SK-N-SH (cell line): ENCODE measurements around the gene STK36. TPM values are rescaled to one million over a fixed set of nuclear protein-coding genes. Genes with fewer than 3 reads are reported as not detected.

Experiments
- CTCF ChIA-PET: fragments of 300-600, 350-600 bp; formaldehyde crosslinking; extraction: SDS; loops from one replicate; lab custom pipeline; 2021; lab: Yijun Ruan, JAX
- POLR2A ChIA-PET: fragments of 350-600 bp; sonication (Branson Sonifier 250); formaldehyde crosslinking; extraction: SDS; loops from one replicate; lab custom pipeline; 2020; ENCODE audit warnings: antibody characterized with exemption, inconsistent platforms; lab: Yijun Ruan, JAX
- DNase-seq: peaks from one replicate; pipeline ENCODE4 v3.0.0; 2012
- H2AFZ ChIP-seq: fragments of 200-600 bp; sonication (generic); 2 replicates; pipeline ENCODE4 v1.8.1; 2016; ENCODE audit warnings: antibody characterized with exemption, mild to moderate bottlenecking, low read depth
- H3F3A ChIP-seq: fragments of 200-600 bp; sonication (generic); replicated peaks from 2 replicates; pipeline ENCODE3; 2016; ENCODE audit warnings: antibody characterized with exemption, mild to moderate bottlenecking; ENCODE audit not compliant: insufficient read depth
- H3K27ac ChIP-seq, 2 experiments: fragments of 200-500 bp in 1 of 2; fragments of 200-600 bp in 1 of 2; sonication (Bioruptor generic) in 1 of 2; sonication (generic), shearing (Covaris generic) in 1 of 2; 2 replicates each; pipeline versions ENCODE4 v1.5.1 to v1.6.1; 2014 to 2016; ENCODE audit warnings: low read depth in 2 of 2, inconsistent platforms in 1 of 2, low read length in 1 of 2, mild to moderate bottlenecking in 1 of 2, mixed read lengths in 1 of 2
- H3K27me3 ChIP-seq: fragments of 200-600 bp; sonication (generic), shearing (Covaris generic); 2 replicates; pipeline ENCODE4 v1.6.1; 2016; ENCODE audit warnings: mixed run types; ENCODE audit not compliant: insufficient read depth
- H3K36me3 ChIP-seq, 2 experiments: fragments of 200-500 bp in 1 of 2; fragments of 200-600 bp in 1 of 2; sonication (Bioruptor generic) in 1 of 2; sonication (generic) in 1 of 2; replicated peaks in 1 of 2; 2 replicates each; pipeline versions ENCODE3 to v1.5.1; 2014 to 2016; ENCODE audit warnings: low read length in 1 of 2, mild to moderate bottlenecking in 1 of 2; ENCODE audit not compliant: insufficient read depth in 2 of 2, control insufficient read depth in 1 of 2
- H3K4me1 ChIP-seq, 2 experiments: fragments of 200-500 bp in 1 of 2; fragments of 200-600 bp in 1 of 2; sonication (Bioruptor generic) in 1 of 2; sonication (generic), shearing (Covaris generic) in 1 of 2; 2 replicates each; pipeline versions ENCODE4 v1.5.1 to v1.6.1; 2014 to 2016; ENCODE audit warnings: low read depth in 1 of 2, low read length in 1 of 2, mixed run types in 1 of 2; ENCODE audit not compliant: insufficient read depth in 2 of 2, control insufficient read depth in 1 of 2
- H3K4me2 ChIP-seq: fragments of 200-600 bp; sonication (generic), shearing (Covaris generic); 2 replicates; pipeline ENCODE4 v1.6.1; 2017; ENCODE audit warnings: mixed run types
- H3K4me3 ChIP-seq, 2 experiments: fragments of 200-500 bp in 1 of 2; fragments of 200-600 bp in 1 of 2; sonication (Bioruptor generic) in 1 of 2; sonication (generic), shearing (Covaris generic) in 1 of 2; 2 replicates each; pipeline versions ENCODE4 v1.5.1 to v1.8.1; 2014 to 2016; ENCODE audit warnings: low read depth in 2 of 2, inconsistent platforms in 1 of 2, low read length in 1 of 2, mild to moderate bottlenecking in 1 of 2, mixed read lengths in 1 of 2, moderate library complexity in 1 of 2
- H3K79me2 ChIP-seq: fragments of 200-600 bp; sonication (generic); 2 replicates; pipeline ENCODE4 v1.8.1; 2017; ENCODE audit warnings: mild to moderate bottlenecking; ENCODE audit not compliant: insufficient read depth
- H3K9ac ChIP-seq: fragments of 200-600 bp; sonication (generic); 2 replicates; pipeline ENCODE4 v1.6.1; 2017; ENCODE audit warnings: mixed run types
- H3K9me2 ChIP-seq: fragments of 200-600 bp; sonication (generic); 2 replicates; pipeline ENCODE4 v1.6.1; 2017; ENCODE audit warnings: mixed run types
- H3K9me3 ChIP-seq: fragments of 200-600 bp; sonication (generic); 2 replicates; pipeline ENCODE4 v1.6.1; 2017; ENCODE audit warnings: mixed run types, mild to moderate bottlenecking, moderate library complexity
- H4K20me1 ChIP-seq: fragments of 200-600 bp; sonication (generic); 2 replicates; pipeline ENCODE4 v1.6.1; 2017; ENCODE audit warnings: mild to moderate bottlenecking, mixed run types; ENCODE audit not compliant: insufficient read depth
- EP300 ChIP-seq, 2 experiments: IDR thresholded peaks; 2 replicates each; pipeline versions ENCODE4 v1.4.0 to v1.6.1; 2012; ENCODE audit warnings: borderline replicate concordance in 1 of 2, low read depth in 1 of 2, low read length in 1 of 2
- EZH2phosphoT487 ChIP-seq: fragments of 200-600 bp; sonication (generic); IDR thresholded peaks from 2 replicates; pipeline ENCODE4 v1.6.1; 2017; ENCODE audit warnings: low read depth, mixed run types, mild to moderate bottlenecking, antibody characterized with exemption, moderate library complexity, borderline replicate concordance
- FOXJ3 ChIP-seq: sonication (generic); formaldehyde crosslinking; IDR thresholded peaks from 2 replicates; pipeline ENCODE4 v1.5.1; 2020; ENCODE audit warnings: mild to moderate bottlenecking, missing genetic modification reagents
- GABPA ChIP-seq: IDR thresholded peaks from 2 replicates; pipeline ENCODE4 v1.4.0; 2012; ENCODE audit warnings: low read depth, mild to moderate bottlenecking
- GATA2 ChIP-seq: sonication (generic); formaldehyde crosslinking; IDR thresholded peaks from 2 replicates; pipeline ENCODE4 v1.5.0; 2020; ENCODE audit warnings: mild to moderate bottlenecking, missing genetic modification reagents
- IRF3 ChIP-seq: fragments of 150-350 bp; IDR thresholded peaks from 2 replicates; pipeline ENCODE4 v1.6.1; 2016; ENCODE audit warnings: mild to moderate bottlenecking, low read depth, low read length
- MXI1 ChIP-seq: IDR thresholded peaks from 2 replicates; pipeline ENCODE4 v1.6.1; 2012; ENCODE audit warnings: mild to moderate bottlenecking, low read depth, low read length, improper control_type of control experiment
- REST ChIP-seq: IDR thresholded peaks from 2 replicates; pipeline ENCODE4 v1.6.1; 2012; ENCODE audit warnings: mild to moderate bottlenecking, low read depth, low read length, moderate library complexity
- SMC3 ChIP-seq: IDR thresholded peaks from 2 replicates; pipeline ENCODE4 v1.6.1; 2012; ENCODE audit warnings: low read depth, low read length, improper control_type of control experiment
- TCF12 ChIP-seq: IDR thresholded peaks from 2 replicates; pipeline ENCODE4 v1.4.0; 2012
- USF1 ChIP-seq: IDR thresholded peaks from 2 replicates; pipeline ENCODE4 v1.4.0; 2012; ENCODE audit warnings: low read depth, borderline replicate concordance
- USF2 ChIP-seq: fragments of 150-350 bp; IDR thresholded peaks from 2 replicates; pipeline ENCODE4 v1.6.1; 2017; ENCODE audit warnings: antibody characterized with exemption, low read length, low read depth, borderline replicate concordance
- YY1 ChIP-seq: IDR thresholded peaks from 2 replicates; pipeline ENCODE4 v1.4.0; 2012; ENCODE audit warnings: low read depth, mild to moderate bottlenecking
- ZBTB33 ChIP-seq: IDR thresholded peaks from 2 replicates; pipeline ENCODE4 v1.4.0; 2012; ENCODE audit warnings: low read depth, borderline replicate concordance
- WGBS: methylation state at CpG from one replicate; pipeline ENCODE4 v1.1.6; 2017; ENCODE audit warnings: low lambda C conversion rate; 5-methylcytosine and 5-hydroxymethylcytosine counted together
- polyA plus RNA-seq, 3 experiments: library from polyadenylated mRNA; depleted of rRNA; stranded (reverse); fragments of >200 nt; gene quantifications; 2 replicates each; pipeline ENCODE4 v1.2.3, GENCODE V29; 2012

STK36 gene
- polyA plus RNA-seq, 1 of the 3 experiments (the other 2 are of a cell fraction): 53.5 TPM

GRCh38 chr2:218732761-218733158 lies 60.9 kb downstream of the STK36 start:
- no peak for DNase-seq
- Histone ChIP-seq H2AFZ (no peak overlapping the region), H3K79me2 (peaks cover 69% of the 10 kb centered on the region), H4K20me1 (no peaks in the 10 kb centered on the region), H3K4me1 (peaks cover 0 to 26% of the 10 kb centered on the region in 2 experiments; a peak in 2 of 4 replicates), H3K27ac (peak overlapping the region in 1 of 2 experiments; percentile 98; a peak in 2 of 4 replicates), H3K9ac (0 out of 2 replicates have a peak overlapping the region, but pooled peaks have one; percentile 51), H3K9me3 (no peaks in the 10 kb centered on the region; the same call in 1 of the 2 replicates), H3K27me3 (no peaks in the 10 kb centered on the region), H3K9me2 (no peaks in the 10 kb centered on the region), H3F3A (peaks cover 22% of the 10 kb centered on the region), H3K4me2 (no peak overlapping the region), H3K4me3 (no peak overlapping the region), H3K36me3 (peaks cover 5 to 8% of the 10 kb centered on the region in 2 experiments)
- POLR2A ChIA-PET: no interaction called here
- CTCF ChIA-PET: interaction anchor here (0.6 kb wide), 1 partner anchor 19 kb away, joined by 3 read pairs; no protein-coding TSS in a partner anchor
- TF ChIP-seq SMC3 (no peak), EP300 (IDR thresholded peaks at IDR 0.05; ENCODE audit: borderline replicate concordance in 1 of 2, low read depth in 1 of 2, low read length in 1 of 2) (no peak), GABPA (no peak), REST (no peak), TCF12 (no peak), YY1 (no peak), FOXJ3 (CRISPR knock-in tag) (no peak), ZBTB33 (no peak), MXI1 (no peak), GATA2 (no peak), IRF3 (no peak), USF2 (no peak), USF1 (no peak), EZH2phosphoT487 (no peak)
- WGBS: 88% methylated on average over 2 of the region's 2 CpGs
